Upper lobe of left lung (tissue), 4 donors: ENCODE data around the gene LANCL3.

Experiments used
- CTCF ChIP-seq, 6 experiments: fragments of 450-650 bp in 4 of 6; fragments of 200-600 bp in 2 of 6; sonication (generic) in 2 of 6; IDR thresholded peaks; one replicate each; pipeline ENCODE4 v1.5.1; 2016 to 2019; ENCODE audit warnings: antibody characterized with exemption in 6 of 6
- POLR2A ChIP-seq, 4 donors: fragments of 450-650 bp; IDR thresholded peaks; one replicate each; pipeline ENCODE4 v1.5.1; 2016 to 2017; ENCODE audit warnings: antibody characterized with exemption in 4 of 4, mild to moderate bottlenecking in 2 of 4
- POLR2AphosphoS5 ChIP-seq, 2 donors: sonication (generic); formaldehyde crosslinking; IDR thresholded peaks; one replicate each; pipeline ENCODE4 v1.5.1; 2017; ENCODE audit warnings: antibody characterized with exemption in 2 of 2

- no peak for TF ChIP-seq CTCF (IDR thresholded peaks at IDR 0.05)
- no peak for TF ChIP-seq POLR2A (IDR thresholded peaks at IDR 0.05)
- no peak for TF ChIP-seq POLR2AphosphoS5 (IDR thresholded peaks at IDR 0.05)
These were observed 115.0 kb downstream of the LANCL3 start for GRCh38 chrX:37686369-37686995.
